GM19099 (cell line): ENCODE results near the gene MN1.

Source experiments
- POLR2A ChIP-seq: IDR thresholded peaks from 3 replicates; pipeline ENCODE4 v1.6.1; 2011; ENCODE audit warnings: low read depth; ENCODE audit not compliant: insufficient read length; ENCODE audit errors: extremely low read depth

Gene MN1

DNA sequence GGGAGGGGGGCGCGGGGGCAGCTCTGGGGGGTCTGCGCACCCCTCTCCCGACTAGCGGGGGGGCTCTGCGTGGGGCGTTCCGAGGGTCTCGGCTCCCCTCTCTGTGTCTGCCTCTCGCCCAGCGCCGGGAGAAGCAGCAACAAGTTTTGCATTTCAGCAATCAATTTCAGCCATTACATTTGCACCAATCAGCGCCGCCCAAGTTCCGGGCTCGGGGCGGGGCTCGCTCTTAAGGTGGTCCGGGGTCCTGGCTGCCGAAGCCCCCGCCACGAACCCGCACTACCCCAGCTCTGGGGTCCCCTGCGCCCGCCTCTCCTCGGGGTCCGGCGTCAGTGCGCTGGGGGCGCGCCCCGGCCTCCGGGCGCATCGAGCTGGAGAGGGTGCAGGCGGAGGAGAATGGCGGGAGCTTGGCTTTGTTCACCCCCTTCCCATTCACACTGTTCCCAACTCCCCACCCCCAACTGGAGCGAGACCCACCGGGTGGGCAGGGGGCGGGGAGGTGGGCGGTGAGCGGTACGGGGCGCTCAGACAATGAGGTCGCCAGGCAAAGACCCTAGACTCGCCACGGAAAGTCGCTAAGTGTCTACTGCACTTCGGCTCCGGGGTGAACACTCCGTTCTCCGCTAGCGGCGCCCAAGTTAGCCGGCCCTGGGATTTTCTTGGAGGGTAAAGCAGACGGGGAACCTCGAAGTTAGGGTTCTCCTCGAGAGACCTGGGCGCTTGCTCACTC, at the start of gene MN1:
Gene MN1 (minus strand): TSS at position 141 of the 730 bp plus-strand sequence. CDS start 1,213 bp downstream, outside the sequence.
- no peak for TF ChIP-seq POLR2A

DNA sequence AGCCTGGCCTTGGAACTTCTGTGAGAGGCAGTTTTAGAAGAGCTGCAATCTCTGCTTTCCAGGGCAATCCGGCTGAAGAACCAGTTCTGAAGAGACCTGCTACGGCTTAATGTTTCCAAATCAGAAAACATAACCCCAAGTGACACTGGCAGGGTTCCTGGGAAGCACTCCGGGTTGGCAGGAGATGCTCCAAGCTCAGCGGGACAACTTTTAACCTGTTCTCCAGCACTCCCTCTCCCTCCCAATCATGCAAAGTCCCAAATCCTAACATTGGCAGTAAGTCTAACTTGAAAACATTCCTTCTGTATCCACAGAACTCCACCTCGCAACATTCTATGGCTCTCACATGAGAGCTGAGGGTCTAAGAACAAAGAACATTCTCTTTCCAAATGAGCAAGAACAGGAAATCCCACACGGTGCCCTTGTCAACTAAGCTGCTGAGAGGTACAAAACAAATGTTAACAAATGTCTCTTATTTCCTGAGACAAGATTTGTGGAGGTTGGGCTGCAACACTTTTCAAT, 48.5 kb upstream of the MN1 start:
- no peak for TF ChIP-seq POLR2A

DNA sequence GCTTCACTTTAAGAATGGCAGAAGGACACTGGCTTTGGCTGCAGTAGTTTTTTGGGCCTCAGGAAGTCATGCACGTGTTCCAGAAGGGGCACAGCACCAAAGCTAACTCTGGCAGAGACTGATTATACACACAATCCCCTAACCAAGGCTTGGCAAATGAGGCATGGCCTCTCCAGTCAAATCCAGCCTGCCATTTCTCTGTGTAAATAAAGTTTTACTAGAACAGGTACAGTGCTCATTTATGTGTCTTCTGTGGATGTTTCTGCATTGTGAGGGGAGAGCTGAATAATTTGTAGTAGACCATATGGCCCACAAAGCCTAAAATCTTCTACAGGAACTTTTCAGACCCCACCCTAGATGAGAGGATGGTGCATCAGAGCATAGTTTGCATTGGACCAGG, 46.4 kb upstream of the MN1 start:
- TF ChIP-seq POLR2A = no peak

DNA sequence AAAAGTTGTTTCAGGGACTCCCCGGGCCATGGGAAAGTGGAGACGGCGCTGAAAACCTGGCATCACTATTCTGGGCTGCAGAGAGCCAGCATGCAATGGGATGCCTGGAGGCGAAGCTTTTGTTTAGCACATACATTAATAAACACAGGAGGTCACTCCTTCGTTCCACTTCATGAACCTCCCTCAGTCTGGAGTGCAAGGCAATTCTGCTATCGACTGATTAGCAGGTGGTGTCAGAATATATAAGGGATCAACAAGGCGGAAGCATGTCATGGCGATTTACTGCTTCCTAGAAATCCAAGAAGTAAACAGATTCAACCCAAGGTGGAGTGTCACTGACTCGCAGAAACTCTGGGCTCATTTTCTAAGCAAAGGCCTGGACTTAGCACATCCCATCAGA, 45.4 kb upstream of the MN1 start:
- no peak for TF ChIP-seq POLR2A

DNA sequence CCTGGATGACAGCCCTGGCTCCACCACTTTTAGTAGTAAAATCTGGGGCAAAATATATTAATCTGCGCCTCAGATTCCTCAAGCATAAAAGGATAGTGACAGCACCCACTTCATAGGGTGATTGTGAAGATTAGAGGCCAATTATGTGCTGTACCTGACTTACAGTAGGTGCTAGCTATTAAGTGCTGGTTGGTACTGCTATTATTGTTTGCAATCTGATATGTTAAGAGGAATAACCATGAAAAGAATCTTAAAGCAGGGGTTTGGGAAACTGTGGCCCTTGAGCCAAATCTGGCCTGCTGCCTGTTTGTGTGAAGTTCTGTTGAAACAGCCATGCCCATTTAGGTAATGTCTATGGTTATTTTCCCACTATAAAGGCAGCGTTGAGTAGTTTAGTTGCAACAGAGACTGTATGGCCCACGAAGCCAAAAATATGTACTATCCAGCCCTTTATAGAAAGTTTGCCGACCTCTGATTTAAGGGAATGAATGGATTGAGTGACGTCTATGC, 44.7 kb upstream of the MN1 start:
- no peak for TF ChIP-seq POLR2A

DNA sequence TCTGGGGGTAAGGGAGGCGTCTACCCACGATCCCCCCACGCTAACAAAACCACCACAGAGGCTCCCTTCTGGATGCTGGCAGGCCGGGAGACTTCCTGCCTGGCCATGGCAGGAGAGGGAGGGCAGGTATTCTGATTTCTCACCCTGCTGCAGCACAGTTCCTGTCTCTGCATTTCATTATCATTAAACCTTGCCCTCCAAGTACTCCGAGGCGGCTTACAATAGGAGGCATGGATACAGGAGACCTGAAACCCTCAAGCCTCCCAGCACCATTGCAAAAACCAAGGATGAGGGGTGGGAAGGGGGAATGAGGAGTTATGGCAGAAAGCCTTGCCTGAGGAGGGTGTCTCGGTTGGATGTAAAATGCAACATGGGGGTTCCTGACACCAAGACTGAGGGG, 44.1 kb upstream of the MN1 start:
- TF ChIP-seq POLR2A = no peak

DNA sequence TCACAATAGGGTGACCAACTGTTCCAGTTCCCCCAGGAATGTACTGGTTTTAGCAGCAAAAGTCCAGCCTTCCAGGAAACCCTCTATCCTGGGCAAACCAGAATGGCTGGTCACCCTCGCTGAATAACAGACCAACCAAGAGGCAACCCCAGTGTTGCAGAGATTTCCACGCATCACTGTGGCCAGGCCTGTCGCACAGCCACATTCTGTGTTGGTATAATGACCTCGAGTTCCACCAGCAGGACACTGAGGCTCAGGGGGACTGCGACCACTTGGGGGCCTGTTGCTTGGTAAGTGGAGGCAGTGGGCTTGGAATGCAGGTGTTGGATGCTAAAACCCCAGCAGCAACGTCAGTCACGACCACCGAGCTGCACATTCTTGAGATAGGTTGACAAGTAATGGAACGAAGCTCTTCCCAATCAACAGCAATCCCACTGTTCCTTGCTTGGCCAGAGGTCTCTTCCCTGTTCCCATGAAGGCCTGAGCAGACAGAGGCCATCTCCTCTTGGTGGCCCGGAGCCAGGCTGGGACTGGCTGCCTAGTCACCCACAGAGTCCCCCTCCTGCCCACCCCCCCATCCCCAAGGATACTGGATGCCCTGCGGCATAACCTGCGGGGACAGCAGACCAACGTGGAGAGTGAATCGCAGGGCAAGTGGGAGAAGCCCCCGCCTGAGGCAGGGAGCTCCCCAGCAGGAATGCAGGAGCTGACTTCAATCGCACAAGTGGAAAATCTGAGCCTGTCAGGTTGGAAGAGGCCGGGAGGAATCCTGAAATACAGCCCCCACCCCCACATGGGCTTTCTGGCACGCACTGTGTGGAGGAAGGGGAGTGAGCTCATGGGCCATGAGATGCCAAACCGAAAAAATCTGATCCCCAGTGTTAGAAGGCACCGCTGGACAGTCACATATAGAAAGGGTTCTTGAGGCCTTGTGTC, 43.4 kb upstream of the MN1 start:
- no peak for TF ChIP-seq POLR2A

DNA sequence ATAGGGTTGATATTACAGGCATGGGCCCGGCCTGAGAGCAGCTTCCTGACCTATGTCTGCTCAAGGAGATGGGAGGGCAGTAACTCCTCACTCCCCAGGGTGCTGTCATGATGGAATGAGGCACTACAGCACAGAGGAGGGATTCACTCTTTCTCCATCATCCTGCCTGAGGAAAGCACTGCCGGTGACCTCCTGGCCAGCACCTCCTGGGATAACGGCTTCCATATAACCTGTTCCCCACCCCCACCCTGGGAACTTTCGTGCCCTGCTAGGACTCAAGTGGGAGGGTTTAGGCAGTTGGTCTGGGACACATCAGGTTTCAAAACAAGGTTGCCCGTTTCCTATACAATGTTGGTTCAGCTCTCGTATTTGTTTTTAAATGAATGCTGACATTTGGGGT, 42.7 kb upstream of the MN1 start:
- no peak for TF ChIP-seq POLR2A

DNA sequence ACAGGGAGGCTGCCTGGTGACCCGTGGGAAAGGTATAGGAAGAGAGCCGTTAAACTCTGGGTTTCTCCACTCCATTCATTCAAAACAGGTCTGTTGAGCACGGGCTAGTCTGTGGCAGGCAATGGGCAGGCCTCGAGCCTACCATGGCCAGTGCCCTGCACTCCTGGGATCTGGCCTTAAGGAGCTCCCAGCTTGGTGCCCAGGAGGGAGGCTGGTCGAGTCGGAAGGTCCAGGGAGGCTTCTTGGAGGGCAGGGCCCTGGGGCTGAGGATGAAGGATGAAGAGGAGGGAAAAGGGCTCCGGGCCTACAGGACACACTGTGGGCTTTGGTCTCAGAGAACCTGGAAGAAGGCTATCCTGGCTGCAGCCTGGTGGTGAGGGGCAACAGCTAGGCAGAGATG, 41.9 kb upstream of the MN1 start:
- no peak for TF ChIP-seq POLR2A

DNA sequence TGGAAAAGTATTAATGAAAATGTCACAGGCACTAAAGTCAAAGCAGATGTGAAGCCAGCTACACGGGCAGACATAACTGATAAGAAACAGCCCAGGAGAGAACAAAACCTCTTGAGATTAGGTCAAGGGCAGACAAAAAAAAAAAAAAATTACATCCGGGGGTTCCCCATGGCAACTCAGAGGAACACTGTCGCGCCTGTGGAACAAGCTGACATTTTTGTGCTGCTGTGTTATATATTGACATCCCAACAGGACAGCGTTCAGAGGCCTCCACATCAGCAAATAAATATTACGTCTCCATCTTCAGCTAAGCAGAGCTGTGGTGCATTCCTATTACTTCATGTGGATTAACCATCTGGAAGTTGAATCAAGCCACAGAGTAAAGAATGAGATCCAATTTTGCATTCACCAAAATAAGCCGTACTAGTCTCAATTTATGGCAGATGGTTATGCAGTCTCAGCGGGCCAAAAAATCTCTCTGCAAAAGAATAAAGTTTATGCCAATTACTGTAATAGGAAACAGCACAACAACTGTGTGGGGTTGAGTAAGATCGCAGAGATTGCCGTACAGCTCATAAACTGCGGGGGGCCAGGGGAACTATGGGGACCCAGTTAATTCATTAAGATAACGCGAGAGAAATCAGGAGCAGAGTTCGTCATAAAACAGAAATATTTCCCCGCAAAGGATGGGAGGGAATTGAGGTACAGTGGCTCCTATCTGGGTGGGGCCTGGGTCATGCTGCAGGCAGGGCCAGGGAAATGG, 41.3 kb upstream of the MN1 start:
- no peak for TF ChIP-seq POLR2A

DNA sequence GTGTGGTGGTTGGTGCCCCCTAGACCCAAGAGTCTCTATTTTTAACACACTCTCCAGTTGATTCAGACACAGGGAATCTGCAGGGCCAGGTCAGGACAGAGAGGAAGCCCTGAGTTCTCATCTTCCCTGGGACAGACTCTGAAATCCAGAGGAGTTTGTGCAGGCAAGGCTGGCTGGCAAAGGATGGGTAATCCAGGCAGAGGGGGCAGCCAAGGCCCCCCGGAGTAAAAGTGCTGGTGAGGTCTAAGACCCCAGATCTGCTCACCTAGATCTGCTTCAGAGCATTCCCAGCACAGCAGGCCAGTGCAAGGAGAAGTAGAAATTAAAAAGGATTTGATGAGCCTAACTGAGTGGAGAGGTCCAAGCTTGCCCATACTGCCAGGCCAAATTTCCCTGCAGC, 40.6 kb upstream of the MN1 start:
- TF ChIP-seq POLR2A = no peak

DNA sequence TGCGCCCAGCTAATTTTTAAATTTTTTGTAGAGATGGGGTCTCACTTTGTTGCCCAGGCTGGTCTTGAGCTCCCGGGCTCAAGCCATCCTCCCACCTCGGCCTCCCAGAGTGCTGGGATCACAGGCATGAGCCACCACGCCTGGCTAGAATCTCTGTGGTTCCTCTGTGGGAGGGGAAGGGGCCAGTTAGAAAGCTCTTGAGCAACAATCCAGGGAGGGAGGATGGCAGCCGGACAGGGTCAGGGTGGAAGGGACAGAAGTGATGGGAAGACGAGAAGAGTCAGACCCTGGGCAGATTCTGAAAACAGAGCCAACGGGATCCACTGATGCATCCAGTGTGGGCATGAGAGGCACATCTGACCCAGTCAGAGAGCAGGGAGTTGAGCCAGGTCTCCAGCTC, 38.9 kb upstream of the MN1 start:
- no peak for TF ChIP-seq POLR2A

DNA sequence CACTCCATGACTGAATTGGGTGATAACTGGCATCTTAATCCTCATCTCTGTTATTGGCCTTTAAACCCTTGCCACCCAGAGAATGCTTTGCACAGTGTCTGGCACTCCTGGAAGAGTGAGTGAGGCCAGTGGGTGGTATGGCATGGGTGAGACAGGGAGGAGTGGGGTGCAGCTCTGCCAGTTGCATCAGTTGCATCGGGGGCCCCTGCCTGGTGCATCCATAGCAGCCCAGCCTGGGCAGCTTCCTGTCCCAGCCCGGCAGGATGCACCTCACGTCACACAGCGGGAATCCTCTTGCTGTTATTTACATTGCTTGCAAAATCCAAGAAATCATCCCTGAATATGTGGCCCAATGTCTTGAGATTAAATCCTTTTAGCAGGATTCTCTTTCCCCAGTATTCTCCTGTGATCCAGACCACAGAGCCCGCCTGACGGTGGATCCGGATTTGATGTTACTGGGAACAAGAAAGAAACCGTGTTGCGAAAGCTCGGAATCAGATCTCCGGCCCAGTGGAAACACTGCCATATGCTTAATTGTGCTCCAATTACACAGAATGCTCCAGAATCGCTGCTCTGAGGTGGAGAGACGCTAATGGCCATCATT, 37.6 kb upstream of the MN1 start:
- no peak for TF ChIP-seq POLR2A

DNA sequence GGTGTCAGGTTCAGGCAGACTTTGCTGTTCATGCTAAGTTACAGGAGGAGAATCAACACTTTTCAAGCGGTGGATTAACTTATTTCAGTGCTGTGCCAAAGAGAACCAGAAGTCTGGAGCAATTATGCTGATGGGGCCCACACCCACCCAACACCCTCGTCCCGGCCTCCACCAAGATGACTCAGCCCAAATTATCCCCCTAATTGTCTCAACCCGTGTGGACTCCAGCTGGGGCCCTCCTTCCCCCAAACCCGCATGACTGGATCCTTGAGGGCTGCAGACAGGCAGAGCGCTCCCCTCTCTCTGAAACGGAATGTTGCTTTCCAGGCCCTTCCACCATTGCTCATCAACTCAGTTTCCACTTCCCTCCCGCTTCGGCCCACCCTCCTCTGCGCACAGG, 34.6 kb upstream of the MN1 start:
- no peak for TF ChIP-seq POLR2A
